GM19025 (cell line): ENCODE results near the gene C11orf97.
A peak's percentile ranks its signal among the peaks of the same experiment; 100 is the strongest.
"Not testable (repeated sequence)": the region's sequence is repeated elsewhere in the genome, so short reads cannot be mapped to it uniquely, and the experiment has no call there.

ENCODE experiments used
- ATAC-seq: cut with Tn5 transposase; IDR thresholded peaks from one replicate; pipeline ENCODE4 v1.9.1; 2021; ENCODE audit warnings: mild to moderate bottlenecking, low read depth, moderate library complexity; ENCODE audit not compliant: unreplicated experiment

C11orf97 gene, protein sequence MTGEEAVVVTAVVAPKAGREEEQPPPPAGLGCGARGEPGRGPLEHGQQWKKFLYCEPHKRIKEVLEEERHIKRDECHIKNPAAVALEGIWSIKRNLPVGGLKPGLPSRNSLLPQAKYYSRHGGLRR

DNA sequence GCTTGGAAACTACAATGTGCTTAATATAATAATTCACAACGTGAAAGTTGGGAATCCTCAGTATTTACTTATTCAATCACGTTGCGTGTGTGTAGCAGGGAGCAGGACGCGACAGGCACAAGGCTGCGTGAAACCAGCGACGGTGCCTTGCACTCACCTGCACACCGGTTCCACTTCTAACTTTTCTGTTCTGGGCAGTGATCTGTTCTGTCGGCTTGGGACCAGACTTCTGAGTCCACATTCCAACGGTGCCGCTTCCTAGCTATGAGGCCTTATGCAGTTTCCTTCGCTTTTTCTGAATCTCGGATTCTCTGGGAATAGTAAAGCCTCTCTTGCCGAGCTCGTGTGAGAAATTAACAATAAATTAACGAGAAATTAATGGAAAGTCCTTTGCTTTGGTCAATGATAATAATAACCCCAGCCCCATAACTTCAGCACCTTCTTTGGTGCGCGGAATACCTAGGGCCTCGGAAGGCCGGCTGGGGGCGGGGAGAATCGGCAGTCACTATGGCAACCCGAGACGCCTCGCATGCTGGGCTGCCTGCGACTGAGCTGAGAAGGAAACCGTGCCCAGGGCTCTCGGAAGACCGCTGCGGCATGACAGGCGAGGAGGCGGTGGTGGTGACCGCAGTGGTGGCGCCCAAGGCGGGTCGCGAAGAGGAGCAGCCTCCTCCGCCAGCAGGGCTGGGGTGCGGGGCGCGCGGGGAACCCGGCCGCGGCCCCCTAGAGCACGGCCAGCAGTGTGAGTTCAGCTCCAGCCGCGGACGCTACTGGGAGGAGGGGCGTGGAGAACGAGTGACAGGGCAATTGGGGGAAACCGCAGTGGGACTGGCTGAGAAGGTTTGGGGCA, at the start of gene C11orf97:
TSS of gene C11orf97 (plus strand) at position 530 of the 850 bp plus-strand sequence. CDS start at position 598, 68 bp downstream.
- ATAC-seq, result peak; percentile 84

DNA sequence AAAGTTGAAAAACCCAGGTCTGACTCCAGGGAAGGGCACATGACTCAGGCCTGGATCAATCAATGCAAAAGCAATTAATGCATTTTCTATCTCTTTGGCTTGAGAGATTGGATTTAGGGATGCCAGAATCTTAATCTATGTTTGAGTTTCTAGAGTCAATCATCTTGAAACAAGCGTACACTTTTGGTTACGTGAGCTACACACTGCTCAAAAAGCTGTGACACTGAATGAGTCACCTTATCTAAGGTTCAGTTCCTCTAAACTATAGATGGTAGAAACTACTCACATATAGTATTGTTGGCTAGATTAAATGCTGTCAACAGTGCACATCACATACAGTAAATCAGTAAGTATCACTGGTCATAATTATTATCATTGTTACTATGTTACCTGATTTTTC, 42.8 kb upstream of the C11orf97 start:
- peak; percentile 72 for ATAC-seq

DNA sequence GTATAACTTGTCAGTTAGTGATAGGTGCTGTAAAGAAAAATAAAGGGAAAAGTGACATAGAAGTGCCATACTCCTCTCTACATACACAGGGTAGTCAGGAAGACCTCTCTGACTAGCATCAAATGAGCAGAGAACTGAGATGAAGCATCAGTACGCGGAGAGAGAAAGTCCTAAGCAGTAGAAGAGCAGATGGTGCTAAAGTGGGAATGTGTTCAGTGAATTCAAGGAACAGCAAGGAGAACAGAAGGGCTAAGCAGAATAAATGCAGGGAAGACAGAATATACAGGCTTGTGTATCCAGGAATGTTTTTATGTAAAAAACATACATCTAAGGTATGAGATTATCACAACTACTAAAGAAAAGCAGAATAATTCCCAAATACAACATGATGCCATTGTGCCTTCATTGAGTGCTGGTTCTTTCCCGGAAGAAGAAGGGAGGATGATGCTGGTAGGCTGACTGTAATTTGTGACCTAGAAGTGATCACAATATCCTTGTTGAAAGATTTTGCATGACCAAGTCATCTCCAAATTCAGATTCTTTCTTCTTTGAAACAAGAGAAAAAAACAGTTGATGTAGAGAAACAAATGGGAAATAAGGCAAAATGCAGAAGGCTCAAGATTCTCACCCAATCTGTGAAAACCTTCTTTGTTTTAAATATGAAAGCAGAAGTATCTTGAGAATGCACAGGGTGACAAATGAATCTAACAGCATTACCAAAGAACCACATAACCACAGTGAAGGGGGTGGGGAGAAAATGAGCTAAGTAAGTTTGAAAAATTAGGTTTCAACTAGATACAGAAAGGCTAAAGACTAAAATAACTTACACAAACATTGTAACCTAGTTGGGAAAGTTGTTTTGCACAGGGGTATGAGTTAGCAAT, 39.1 kb upstream of the C11orf97 start:
- ATAC-seq, result peak; percentile 76

DNA sequence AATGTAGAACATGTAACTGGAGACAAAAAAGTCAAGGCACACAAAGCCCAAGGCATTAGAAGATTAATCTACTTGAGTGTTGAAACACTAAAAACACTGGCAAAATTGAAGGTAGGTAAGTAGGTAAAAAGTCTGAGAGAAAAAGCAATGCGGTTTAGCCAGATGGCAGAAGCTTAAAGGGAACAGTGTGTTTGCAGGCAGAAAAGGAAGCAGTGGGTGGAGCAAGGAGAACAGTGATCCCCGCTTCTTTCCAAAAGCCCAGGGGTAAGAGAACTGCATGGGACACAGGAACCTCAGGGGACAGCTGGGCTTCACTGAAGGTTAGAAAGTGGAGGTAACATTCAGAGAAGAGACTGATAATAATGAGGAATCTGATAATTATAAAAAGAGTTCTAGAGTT, 34.6 kb upstream of the C11orf97 start:
- ATAC-seq, result no peak

DNA sequence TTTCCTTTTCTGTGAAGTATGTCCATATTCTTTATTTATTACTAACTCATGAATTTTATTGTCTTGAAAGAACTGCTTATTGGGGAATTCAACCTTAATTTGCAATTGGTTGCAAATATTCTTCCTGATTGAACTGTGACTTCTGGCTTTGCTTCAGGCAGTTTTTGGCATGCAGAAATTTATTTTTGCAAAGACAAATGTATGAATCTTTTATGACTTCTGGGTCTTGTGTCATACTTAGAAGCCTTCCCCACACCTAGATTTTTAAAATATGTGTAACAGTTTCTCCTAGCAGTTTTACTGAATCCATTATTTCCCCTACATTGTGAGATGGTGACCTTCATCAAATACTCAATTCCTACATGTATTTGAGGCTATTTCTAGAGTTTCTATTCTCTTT, 30.9 kb upstream of the C11orf97 start:
- no peak for ATAC-seq

DNA sequence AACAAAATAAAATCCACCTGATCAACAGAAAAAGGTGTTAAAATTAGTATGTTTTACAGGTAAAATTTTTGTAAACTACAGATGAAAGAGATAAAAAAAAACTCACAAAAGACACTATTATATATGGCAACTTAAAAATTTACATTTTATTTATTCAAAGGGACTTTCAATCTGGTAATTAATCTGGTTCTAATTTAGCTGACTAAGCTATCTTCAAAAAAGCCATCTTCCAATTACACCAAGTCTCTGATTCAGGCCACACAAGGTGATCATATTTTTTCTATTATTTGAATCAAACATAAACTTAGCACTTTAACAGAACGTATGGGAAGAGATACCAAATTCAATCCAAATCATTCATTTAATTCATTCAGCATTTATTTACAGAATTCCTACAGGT, 26.2 kb upstream of the C11orf97 start:
- ATAC-seq, result no peak

DNA sequence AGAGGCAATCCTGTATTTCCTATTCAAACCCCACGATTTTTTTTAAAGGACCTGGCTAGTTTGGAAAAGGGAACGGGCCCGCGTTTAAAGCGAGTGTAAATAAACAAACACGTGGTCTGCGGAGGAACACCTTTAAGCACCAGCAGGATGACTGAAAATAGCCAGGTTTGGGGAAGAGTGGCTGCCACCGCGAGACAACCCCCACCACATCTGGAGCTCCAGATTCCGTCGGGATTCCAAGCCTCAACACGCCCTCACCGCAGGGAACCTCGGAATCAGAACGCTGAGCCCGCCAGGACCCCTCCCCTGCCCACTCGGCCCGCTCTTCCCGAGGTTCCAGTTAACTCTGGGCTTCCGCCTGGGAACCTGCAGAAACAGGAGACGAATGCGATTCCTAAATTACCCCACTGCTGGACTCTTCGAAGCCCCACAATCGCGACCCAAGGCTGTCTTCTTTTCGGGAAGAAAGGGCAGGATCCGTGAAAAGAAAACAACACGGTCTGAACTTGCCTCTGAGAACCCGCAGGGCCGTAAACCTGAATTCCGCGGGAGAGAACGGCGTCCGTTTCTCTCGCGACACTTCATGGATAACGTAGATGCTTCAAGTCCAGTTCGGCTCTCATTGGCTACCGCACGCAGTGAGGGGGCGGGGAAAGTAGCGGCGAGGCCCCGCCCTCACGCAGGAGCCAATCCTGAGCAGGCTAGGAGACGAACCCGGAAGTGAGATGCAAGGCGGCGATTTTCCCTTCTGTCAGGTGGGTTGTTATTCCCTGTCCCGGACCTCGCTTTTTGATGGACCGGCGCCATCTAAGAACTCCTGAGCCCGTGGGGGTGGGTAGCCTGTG, 18.8 kb upstream of the C11orf97 start, which contains the start of the genes ANKRD49 and MRE11:
TSS of gene ANKRD49 (plus strand) at position 704 of the 845 bp plus-strand sequence. CDS start 2,710 bp downstream, outside the sequence.
TSS of gene MRE11 (minus strand) at position 564 of the 845 bp plus-strand sequence. CDS start 1,043 bp downstream, outside the sequence.
- ATAC-seq, result peak; percentile 100

DNA sequence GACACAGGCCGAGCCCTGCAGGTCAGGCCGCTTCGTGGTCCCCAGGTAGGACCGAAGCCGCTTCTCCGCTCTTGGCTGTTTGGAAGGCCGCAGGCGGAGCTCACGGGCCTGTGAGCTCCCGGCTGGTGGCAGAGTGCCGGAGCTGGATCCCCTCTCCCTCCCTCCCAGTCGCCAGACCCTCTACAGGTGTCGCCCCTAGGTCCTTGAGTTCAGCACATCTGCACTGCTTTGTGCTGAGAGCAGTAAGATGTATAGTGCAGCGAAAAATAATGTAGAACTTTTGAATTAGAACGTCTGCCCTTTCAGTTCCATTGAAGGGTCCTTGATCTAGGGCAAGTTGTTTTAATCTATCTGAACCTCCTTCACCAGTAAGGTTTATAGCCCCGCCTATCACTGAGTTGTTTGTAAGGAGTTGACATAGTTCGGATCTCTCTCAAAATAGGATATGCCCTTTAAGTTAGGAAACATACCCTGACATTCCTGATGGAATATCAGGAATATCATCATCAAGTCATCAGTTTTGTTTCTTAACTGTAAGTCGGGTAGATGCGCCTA, 18.1 kb upstream of the C11orf97 start:
- peak; percentile 57 for ATAC-seq

DNA sequence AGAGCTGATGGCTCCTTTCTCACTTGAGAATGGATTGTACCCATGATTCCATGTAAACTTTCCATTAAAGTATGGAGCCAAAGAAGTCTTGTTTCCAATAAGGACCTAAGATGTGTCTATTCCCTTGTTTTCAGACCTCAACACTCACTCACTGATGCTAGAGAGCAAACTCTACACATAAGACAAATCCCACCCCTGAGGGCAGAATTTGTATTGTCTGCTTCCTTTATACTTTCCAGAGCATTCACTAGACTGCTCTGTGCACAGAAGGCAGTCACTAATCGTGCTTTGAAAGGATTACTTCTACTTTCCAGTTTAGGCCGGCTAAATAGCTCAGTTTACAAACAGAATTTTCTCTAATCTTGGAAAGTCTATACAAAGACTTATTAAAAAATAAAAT, 12.1 kb upstream of the C11orf97 start:
- ATAC-seq, result no peak

DNA sequence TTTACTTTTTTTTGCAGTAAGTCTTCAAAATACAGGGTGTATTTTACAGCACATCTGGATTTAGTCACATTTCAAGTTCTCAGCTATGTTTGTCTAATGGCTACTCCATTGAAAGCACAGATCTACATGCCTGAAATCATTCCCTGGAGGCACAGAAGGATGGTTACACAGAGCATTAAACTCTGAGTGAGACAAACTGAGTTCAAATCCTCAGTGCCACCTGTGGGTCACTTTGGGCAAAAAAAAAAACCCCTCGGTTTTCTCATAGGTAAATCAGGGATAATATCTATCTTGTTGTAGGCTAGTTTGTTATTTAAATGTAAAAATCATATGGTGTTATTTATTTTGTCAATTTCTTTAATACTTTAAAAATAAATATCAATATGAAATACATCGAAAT, 10.7 kb upstream of the C11orf97 start:
- ATAC-seq, result no peak

DNA sequence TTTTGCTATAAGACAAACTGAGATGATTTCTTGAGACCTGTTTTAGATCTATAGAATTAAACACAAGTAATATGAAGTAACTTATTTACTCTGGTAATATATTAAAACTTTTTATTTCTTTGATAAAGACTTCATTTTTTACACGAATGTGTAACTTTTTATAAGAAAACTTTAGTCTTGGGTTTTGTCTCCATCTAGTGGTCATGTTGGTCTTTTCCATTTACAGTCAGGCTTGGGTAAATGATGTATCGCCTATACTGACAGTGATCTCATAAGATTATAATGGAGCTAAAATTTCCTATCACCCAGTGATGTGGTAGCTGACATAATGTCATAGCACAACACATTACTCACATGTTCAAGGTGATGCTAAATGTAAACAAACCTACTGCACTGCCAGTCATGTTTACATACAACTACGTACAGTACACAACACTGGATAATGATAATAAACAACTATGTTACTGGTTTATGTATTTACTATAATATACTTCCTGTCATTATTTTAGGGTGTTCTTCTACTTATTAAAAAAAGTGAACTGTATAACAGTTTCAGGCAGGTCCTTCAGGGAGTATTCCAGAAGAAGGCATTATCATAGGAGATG, 7.5 kb upstream of the C11orf97 start:
- no peak for ATAC-seq

DNA sequence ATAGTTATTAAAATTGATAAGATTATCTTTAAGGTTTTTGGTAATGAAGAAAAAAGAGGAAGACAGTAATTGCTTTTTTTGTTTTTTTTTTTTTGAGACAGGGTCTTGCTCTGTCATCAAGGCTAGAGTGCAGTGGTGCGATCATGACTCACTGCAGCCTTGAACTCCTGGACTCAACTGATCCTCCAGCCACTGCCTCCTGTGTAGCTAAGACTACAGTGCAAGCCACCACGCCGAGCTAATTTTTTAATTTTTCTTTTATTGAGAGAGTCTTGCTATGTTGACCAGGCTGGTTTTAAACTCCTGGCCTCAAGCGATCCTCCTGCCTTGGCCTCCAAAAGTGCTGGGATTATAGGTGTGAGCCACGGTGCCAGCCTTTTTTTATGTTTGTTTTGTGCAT, 5.7 kb upstream of the C11orf97 start:
- ATAC-seq, result not testable (repeated sequence)

DNA sequence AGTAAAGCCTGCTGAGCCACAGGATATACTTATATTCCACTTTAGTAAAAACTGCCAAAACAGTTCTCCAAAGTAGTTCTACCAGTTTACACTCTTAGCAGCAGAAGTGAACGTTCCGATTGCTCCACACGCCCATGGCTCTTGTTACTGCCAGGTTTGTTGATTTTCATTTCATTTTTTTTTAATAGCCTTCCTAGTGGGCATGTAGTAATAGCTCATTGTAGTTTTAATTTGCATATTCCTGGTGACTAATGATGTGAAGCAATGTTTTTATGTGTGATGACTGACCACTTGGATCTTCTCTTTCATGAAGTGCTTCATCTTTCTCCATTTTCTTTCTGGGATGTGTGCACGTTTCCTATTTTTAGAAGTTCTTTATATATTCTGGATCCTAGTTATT, 4.8 kb upstream of the C11orf97 start:
- no peak for ATAC-seq

DNA sequence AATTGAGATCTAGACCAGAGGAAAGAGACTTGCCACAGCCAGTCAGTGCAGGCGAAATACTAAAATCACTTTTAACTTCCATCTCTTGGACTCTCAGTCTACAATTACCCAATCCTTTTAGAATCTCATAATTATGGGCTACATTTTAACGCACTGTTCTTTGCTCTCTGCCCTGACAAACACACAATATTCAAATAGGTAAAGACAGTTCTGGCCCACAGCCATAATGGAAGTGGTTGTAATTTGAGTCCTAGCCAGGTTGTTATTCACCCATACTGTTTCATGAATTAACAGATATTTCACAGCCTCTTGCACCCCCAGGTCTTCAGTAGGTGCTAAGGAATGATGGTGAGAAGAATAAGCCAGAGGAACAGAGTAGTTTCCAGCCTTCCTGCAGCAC, 830 bp downstream of the C11orf97 start:
- no peak for ATAC-seq

DNA sequence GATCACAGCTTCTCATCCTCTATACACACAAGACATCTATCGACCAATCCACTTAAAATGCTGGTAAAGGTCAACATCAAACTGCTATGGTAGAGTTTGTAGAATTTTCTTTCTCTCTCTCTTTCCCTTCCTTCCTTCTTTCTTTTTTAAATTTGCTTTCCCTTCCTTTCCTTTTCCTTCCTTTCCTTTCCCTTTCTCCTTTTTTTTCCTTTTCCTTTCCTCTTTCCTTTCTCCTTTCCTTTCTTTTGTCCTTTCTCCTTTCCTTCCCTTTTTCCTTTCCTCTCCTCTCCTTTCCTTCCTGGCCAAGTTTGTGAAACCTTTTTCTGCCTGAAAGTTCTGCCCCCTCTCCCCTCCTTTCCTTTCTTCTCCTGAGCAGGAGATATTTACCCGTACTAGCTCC, 3.1 kb downstream of the C11orf97 start:
- ATAC-seq, result no peak

DNA sequence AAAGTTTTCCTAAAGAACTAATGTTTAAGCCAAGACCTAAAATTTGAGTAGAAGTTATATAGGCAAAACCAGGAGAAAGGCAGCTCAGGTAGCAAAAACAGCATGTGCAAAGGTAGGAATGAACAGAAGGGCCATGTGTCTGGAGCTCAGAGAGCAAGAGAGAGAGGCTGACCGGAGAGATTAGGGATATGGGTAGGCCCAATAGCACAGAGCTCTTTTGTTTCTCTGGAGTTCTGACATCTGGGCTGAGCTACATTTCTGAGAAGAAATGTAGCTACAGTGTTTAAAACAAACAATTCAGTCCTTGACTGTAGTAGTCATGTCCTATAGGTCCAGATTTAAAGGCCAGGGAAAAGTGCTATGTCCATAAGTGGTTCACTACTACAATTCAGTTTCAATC, 4.5 kb downstream of the C11orf97 start:
- no peak for ATAC-seq

DNA sequence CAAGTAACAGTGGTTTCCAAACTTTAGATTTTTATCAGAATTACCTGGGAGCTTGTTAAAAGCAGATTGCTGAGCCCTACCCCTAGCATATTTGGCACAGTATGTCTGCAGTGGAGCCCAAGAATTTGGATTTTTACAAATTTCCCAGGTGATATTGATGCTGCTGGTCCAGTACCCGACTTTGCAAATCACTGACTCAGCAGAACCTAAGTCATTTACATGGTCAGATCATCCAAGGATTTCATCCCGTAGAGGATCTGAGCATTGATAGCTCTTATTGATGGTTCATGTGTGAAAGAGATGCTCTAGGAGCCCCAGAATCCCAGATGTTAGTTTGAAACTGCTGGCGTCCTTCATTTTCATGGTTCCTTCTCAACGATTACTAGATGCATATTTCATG, 6.0 kb downstream of the C11orf97 start:
- no peak for ATAC-seq

DNA sequence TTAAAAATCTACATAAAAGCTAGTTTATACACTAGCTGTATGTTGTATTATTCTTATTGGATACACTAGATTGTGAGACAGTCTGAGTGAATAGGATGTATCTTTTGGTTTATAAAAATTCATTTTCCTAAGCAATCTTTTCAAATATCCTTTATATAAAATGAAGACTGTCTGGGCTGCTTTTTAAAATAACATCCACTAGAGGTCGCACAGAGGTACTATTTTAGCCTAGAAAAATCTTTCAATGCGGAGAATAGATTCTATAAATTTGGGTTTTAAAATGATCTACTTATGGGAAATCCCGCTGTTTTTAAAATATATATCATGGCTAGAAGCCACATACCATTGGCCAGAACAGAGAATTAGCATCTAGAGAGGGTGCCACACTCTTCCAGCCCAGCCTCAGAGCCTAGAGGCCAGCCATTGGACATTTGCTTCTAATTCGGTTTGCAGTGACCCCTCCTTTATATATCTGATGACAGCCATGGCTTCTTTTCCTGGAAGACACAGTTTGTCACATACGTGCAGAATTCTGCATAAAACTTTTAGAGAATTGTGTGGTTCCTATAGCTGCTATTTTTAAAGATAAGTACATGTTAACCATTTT, 7.3 kb downstream of the C11orf97 start:
- no peak for ATAC-seq

DNA sequence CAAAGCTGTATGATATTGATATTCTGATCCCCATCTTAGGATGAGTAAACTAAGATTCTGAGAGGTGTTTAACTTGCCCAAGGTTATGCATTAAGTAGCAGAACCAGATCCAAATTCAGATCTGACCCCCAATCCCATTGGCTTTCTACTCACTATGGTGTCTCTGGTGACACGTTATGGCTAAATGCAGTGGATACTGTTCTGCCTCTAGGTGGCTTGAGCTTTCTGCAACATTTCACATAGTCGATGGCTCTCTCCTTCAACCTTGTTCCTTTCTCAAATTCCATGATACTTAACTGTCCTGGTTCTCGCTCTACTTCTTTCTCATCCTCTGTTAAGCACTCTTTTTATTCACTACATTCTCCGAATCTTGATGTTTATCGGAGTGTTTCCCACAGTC, 9.4 kb downstream of the C11orf97 start:
- ATAC-seq, result no peak
